ENCODE measurements around the gene SLC45A3.

GRCh38 chr1:205623646-205624045 is 56.7 kb downstream of the SLC45A3 start:
- TF ChIP-seq CTCF (IDR thresholded peaks at IDR 0.05), result no peak
- TF ChIP-seq POLR2A (IDR thresholded peaks at IDR 0.05), result no peak
